OCI-LY1 (cell line): ENCODE results near the gene KLHL26.

Experiments
- H2AFZ ChIP-seq: fragments of 200-600 bp; sonication (generic), shearing (Covaris generic); 2 replicates; pipeline ENCODE4 v1.6.0; 2014; ENCODE audit warnings: antibody characterized with exemption, mild to moderate bottlenecking, low read length
- H3F3A ChIP-seq: fragments of 200-600 bp; sonication (generic), shearing (Covaris generic); 2 replicates; pipeline ENCODE4 v1.6.0; 2014; ENCODE audit warnings: mild to moderate bottlenecking, antibody characterized with exemption, low read length, moderate library complexity; ENCODE audit not compliant: insufficient read depth
- H3K27ac ChIP-seq: fragments of 200-600 bp; sonication (generic); 2 replicates; pipeline ENCODE4 v1.5.1; 2014; ENCODE audit warnings: low read length, mixed run types, mild to moderate bottlenecking, low read depth; ENCODE audit not compliant: poor library complexity, severe bottlenecking
- H3K27me3 ChIP-seq: fragments of 200-600 bp; sonication (generic); 2 replicates; pipeline ENCODE4 v1.6.0; 2014; ENCODE audit warnings: antibody characterized with exemption, mild to moderate bottlenecking, low read length, moderate library complexity; ENCODE audit not compliant: insufficient read depth
- H3K36me3 ChIP-seq: fragments of 200-600 bp; sonication (generic); 2 replicates; pipeline ENCODE4 v1.6.1; 2014; ENCODE audit warnings: mild to moderate bottlenecking, antibody characterized with exemption, low read length, moderate library complexity, mixed read lengths; ENCODE audit not compliant: insufficient read depth
- H3K4me1 ChIP-seq: fragments of 200-600 bp; sonication (generic); 2 replicates; pipeline ENCODE4 v1.5.1; 2014; ENCODE audit warnings: mild to moderate bottlenecking, low read length, moderate library complexity; ENCODE audit not compliant: insufficient read depth, severe bottlenecking
- H3K4me2 ChIP-seq: fragments of 200-600 bp; sonication (generic), shearing (Covaris generic); 2 replicates; pipeline ENCODE4 v1.6.1; 2014; ENCODE audit warnings: low read length
- H3K4me3 ChIP-seq: fragments of 200-600 bp; sonication (generic); 2 replicates; pipeline ENCODE4 v1.5.1; 2014; ENCODE audit warnings: low read length, low read depth, mild to moderate bottlenecking, mixed read lengths; ENCODE audit not compliant: poor library complexity, severe bottlenecking
- H3K79me2 ChIP-seq: fragments of 200-600 bp; shearing (Covaris generic); 2 replicates; pipeline ENCODE4 v1.6.1; 2016; ENCODE audit warnings: mixed run types, low read length, mixed read lengths; ENCODE audit not compliant: insufficient read depth
- H3K9ac ChIP-seq: fragments of 200-600 bp; sonication (generic), shearing (Covaris generic); 2 replicates; pipeline ENCODE4 v1.6.1; 2014; ENCODE audit warnings: mild to moderate bottlenecking, low read length, mixed read lengths
- H3K9me2 ChIP-seq: fragments of 200-600 bp; sonication (generic), shearing (Covaris generic); 2 replicates; pipeline ENCODE4 v1.6.1; 2014; ENCODE audit warnings: low read depth, mild to moderate bottlenecking, low read length, mixed read lengths
- H3K9me3 ChIP-seq: fragments of 200-600 bp; shearing (Covaris generic); 2 replicates; pipeline ENCODE4 v1.6.1; 2014; ENCODE audit warnings: low read length, mixed read lengths
- H4K20me1 ChIP-seq: fragments of 200-600 bp; sonication (generic), shearing (Covaris generic); 2 replicates; pipeline ENCODE4 v1.6.0; 2016; ENCODE audit warnings: mild to moderate bottlenecking, low read length; ENCODE audit not compliant: insufficient read depth
- EZH2 ChIP-seq: fragments of 200-600 bp; sonication (generic), shearing (Covaris generic); IDR thresholded peaks from 2 replicates; pipeline ENCODE4 v1.8.0; 2017; ENCODE audit warnings: borderline replicate concordance, mixed run types, mild to moderate bottlenecking, antibody characterized with exemption, low read length, moderate library complexity, mixed read lengths
- TF ChIP-seq, protein P1 (sequence below): fragments of 200-600 bp; sonication (generic), shearing (Covaris generic); IDR thresholded peaks from 2 replicates; pipeline ENCODE4 v1.5.1; 2017; ENCODE audit warnings: mild to moderate bottlenecking, antibody characterized with exemption, low read length, moderate library complexity, mixed read lengths

The KLHL26 gene

DNA sequence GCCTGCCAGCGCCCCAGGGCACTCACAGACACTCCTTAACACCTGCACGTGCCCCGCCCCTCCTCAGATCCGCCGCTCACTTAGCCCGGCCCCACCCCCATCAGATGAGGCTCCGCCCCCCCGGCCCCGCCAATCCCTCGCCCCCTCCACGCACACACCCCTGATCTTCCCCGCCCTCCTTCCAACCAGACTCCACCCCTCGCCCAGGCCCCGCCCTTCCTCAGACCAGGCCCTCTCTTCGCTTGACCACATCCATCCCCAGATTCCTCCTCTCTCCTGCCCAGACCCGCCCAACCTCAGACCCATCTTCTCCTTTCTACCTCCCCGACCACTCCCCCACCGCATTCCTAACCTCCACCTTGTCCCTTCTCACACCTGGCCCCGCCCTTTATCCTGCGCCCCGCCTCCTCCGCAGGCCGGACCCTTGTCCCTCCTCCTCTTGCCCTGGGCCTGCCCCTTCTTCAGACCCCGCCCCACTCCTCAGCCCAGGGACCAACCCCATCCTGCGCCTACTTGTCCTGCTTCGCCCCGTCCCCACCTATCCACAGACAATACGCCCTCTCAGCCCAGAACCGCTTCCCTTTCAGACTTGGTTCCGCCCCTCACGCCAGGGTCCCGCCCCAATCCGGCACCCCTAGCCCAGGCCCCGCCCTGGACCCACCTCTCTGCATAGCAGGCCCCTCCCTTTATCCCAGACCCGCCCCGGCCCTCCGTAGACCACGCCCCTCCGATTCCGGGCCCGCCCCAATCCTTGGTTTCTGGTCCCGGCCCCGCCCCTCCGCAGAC lies 452 bp upstream of the KLHL26 start:
- H3K9ac ChIP-seq: no peak overlapping the region

DNA sequence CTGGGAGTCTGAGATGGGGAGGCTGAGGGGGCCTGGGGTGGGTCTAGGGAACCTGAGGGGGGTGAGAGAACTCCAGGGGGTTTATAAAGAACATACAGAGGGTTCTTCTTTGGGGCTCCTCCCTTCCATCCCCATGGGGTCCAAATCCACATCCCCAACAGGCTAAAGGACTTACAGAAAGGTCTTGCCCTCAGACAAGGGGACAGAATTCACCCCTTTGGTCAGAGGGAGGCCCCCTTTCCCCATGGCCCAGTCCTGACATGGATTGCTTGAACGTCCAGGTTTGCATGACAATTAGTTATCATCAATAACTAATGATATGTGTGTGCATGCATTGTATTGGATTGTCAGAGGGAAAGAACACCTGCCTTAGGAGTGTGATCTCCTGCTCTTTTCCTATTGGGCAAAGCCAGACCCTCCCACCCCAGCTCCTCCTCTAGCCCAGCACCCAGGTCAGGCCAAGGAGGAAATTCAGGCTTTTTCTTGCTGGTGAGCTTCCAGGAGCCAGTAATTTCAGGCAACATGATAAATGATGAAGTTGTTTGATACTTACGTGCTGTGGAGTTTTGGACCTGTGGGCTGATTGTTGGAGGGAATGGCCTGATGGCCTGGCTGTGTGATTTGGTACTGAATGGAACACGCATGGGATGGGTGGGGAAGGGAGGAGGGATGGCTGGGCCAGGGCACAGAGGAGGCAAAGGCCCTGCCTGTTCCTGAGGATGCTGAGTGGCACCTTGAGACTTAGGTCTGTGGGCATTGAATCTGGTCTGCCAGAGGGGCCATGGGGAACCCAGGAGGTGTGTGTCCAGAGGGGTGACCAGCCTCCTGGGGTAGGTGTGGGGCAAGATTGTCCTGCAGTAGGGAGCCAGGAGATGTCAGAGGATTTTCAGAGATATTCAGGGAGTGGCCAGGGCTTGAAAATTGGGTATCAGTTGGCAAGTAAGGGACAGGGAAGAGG lies 1.1 kb downstream of the KLHL26 start:
- Histone ChIP-seq H3K9me3 (no peaks in the 10 kb centered on the region), H3K4me3 (peak overlapping the region; percentile 59), H4K20me1 (no peaks in the 10 kb centered on the region), H3K79me2 (no peaks in the 10 kb centered on the region), H3K9me2 (no peaks in the 10 kb centered on the region), H3K4me1 (peaks cover 13% of the 10 kb centered on the region), H2AFZ (no peak overlapping the region), H3K27me3 (0 out of 2 replicates have a peak, but pooled peaks cover 6% of the 10 kb centered on the region), H3F3A (no peaks in the 10 kb centered on the region), H3K27ac (no peak overlapping the region), H3K36me3 (no peaks in the 10 kb centered on the region), H3K9ac (no peak overlapping the region), H3K4me2 (peak overlapping the region; percentile 68; the same call in 1 of the 2 replicates)
- no peak for TF ChIP-seq EZH2
- TF ChIP-seq, protein P1, sequence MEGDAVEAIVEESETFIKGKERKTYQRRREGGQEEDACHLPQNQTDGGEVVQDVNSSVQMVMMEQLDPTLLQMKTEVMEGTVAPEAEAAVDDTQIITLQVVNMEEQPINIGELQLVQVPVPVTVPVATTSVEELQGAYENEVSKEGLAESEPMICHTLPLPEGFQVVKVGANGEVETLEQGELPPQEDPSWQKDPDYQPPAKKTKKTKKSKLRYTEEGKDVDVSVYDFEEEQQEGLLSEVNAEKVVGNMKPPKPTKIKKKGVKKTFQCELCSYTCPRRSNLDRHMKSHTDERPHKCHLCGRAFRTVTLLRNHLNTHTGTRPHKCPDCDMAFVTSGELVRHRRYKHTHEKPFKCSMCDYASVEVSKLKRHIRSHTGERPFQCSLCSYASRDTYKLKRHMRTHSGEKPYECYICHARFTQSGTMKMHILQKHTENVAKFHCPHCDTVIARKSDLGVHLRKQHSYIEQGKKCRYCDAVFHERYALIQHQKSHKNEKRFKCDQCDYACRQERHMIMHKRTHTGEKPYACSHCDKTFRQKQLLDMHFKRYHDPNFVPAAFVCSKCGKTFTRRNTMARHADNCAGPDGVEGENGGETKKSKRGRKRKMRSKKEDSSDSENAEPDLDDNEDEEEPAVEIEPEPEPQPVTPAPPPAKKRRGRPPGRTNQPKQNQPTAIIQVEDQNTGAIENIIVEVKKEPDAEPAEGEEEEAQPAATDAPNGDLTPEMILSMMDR: no peak

More for the DNA sequence above, 452 bp upstream of the KLHL26 start:
- Histone ChIP-seq H3K27me3 (0 out of 2 replicates have a peak, but pooled peaks cover 6% of the 10 kb centered on the region), H3K27ac (no peak overlapping the region), H2AFZ (no peak overlapping the region), H3F3A (no peaks in the 10 kb centered on the region), H3K4me3 (peak overlapping the region; percentile 59), H4K20me1 (no peaks in the 10 kb centered on the region), H3K36me3 (no peaks in the 10 kb centered on the region), H3K4me1 (peaks cover 13% of the 10 kb centered on the region), H3K9me2 (no peaks in the 10 kb centered on the region), H3K4me2 (peak overlapping the region; percentile 68), H3K9me3 (no peaks in the 10 kb centered on the region), H3K79me2 (no peaks in the 10 kb centered on the region)
- no peak for TF ChIP-seq EZH2
- TF ChIP-seq, protein P1: no peak

DNA sequence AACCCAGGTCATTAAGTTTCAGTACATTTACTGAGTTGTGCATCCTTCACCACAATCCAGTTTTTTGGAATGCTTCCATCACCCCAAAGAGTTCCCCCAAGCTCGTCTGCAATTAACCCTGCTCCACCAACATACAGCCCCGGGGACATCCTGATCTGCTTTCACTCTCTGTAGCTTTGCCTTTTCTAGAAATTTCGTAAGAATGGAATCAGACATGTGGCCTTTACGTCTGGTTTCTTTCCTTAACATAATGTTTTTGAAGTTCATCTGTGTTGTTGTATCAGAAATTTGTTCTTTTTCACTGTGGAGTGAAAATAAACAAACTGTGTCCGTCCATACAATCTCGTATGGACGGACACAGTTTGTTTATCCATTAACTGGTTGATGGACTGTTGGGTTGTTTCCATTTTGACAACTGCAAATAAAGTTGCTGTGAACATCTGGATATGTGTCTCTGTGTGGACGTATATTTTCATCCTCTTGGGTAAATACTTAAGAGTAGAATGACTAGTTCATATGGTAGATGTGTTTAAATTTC lies 2.9 kb downstream of the KLHL26 start:
- Histone ChIP-seq H3K36me3 (no peaks in the 10 kb centered on the region), H2AFZ (no peak overlapping the region), H4K20me1 (no peaks in the 10 kb centered on the region), H3K4me3 (no peak overlapping the region), H3F3A (no peaks in the 10 kb centered on the region), H3K27me3 (no peaks in the 10 kb centered on the region), H3K9ac (no peak overlapping the region), H3K9me2 (no peaks in the 10 kb centered on the region), H3K27ac (no peak overlapping the region), H3K4me2 (no peak overlapping the region), H3K79me2 (no peaks in the 10 kb centered on the region), H3K9me3 (no peaks in the 10 kb centered on the region), H3K4me1 (peaks cover 13% of the 10 kb centered on the region)
- TF ChIP-seq EZH2: no peak
- TF ChIP-seq, protein P1: no peak
